ENCODE results near the gene CELSR3. TPM values are rescaled to one million over a fixed set of nuclear protein-coding genes. Genes with fewer than 3 reads are reported as not detected.

Gene CELSR3
- total RNA-seq, 3 donors from 2014 or later: 1.1 to 2.7 (median 2.3) TPM

DNA sequence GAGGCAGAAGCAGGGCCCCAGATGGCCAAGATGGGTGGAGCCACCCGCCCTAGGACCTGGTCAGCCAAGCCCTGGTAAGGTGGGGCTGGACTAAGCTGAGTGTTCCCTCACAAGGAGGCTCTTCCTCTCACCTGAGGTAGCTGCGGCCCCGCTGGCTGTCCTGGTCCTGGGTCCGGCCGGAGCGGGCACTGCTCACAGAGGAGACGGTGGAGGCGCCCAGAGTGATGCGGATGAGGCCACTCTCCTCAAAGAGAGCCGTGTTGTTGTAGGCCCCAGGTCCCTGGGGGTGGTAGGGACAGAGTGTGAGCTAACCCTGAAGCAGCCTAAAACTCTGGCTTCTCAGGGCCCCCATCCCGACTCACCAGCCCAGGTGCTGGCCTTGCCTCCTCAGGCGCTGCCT, 20.1 kb downstream of the CELSR3 start:
- no peaks in the 10 kb centered on the region for H3K4me1 ChIP-seq (ENCODE audit: low read depth)
- no peaks in the 10 kb centered on the region for H3K9me3 ChIP-seq
- TF ChIP-seq, protein P1, sequence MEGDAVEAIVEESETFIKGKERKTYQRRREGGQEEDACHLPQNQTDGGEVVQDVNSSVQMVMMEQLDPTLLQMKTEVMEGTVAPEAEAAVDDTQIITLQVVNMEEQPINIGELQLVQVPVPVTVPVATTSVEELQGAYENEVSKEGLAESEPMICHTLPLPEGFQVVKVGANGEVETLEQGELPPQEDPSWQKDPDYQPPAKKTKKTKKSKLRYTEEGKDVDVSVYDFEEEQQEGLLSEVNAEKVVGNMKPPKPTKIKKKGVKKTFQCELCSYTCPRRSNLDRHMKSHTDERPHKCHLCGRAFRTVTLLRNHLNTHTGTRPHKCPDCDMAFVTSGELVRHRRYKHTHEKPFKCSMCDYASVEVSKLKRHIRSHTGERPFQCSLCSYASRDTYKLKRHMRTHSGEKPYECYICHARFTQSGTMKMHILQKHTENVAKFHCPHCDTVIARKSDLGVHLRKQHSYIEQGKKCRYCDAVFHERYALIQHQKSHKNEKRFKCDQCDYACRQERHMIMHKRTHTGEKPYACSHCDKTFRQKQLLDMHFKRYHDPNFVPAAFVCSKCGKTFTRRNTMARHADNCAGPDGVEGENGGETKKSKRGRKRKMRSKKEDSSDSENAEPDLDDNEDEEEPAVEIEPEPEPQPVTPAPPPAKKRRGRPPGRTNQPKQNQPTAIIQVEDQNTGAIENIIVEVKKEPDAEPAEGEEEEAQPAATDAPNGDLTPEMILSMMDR (IDR thresholded peaks at IDR 0.05): no peak
- no peaks in the 10 kb centered on the region for H3K36me3 ChIP-seq (ENCODE audit: low read depth)
- ATAC-seq (no peak), DNase-seq (no peak)
- H3K4me3 ChIP-seq: no peak overlapping the region
- intact Hi-C loops (cut with DNase I, micrococcal nuclease): no loop called here

DNA sequence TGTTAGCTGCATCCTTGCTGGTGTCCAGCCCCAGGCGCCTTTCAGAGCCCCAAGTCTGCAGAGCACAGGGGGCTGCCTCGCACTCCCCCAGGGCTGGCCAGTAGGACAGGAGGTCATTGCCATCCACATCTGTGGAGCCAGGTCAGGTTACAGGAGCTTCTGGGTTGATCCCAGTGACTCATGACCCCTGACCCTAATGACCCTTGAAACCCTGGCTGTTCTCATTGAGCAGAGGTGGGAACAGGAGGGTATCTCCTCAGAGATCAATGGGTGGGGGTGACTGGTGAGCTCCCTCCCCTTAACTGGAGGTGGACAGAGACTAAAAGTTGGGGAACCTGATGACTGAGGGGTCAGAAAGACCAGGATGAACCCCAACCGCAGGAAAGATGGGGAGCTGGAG, 21.3 kb downstream of the CELSR3 start:
- no peaks in the 10 kb centered on the region for H3K9me3 ChIP-seq
- H3K36me3 ChIP-seq (ENCODE audit: low read depth): no peaks in the 10 kb centered on the region
- TF ChIP-seq, protein P1 (IDR thresholded peaks at IDR 0.05): no peak
- no peak overlapping the region for H3K4me3 ChIP-seq
- peaks cover 3% of the 10 kb centered on the region for H3K4me1 ChIP-seq (ENCODE audit: low read depth)
- ATAC-seq (no peak), DNase-seq (no peak)
- intact Hi-C loops (cut with DNase I, micrococcal nuclease): no loop called here

DNA sequence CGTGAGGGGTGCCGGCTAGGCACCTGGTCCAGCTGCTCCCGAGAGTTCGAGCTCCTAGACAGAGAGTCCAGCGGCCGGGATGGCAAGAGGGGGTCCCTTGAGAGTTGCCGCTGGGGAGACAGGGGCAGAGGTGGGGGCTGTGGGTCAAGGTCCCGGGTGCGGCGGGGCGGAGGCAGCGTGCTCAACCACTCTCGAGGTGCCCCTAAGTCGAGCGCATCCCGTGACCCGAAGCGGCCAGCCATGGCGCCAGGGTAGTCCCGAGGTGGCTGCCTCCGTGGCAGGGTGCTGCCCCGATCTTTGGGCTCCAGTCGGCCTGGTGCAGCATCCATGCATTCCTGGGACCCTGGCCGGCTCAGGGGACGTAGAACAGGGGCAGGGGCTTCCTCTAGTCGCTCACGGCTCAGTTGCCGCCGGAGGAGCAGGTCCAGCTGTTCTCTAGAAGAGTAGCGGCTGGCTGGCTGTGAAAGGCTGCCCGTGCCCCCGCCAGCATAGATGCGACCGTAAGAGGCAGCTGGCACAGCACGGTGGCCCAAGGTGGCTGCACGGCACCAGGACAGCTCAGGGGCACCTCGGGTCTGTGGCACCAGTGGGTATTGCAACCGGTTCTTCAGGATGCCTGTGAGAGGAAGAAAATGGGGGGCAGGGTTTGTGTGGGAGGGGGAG, 22.6 kb downstream of the CELSR3 start:
- H3K9me3 ChIP-seq: no peaks in the 10 kb centered on the region
- no peaks in the 10 kb centered on the region for H3K36me3 ChIP-seq (ENCODE audit: low read depth)
- intact Hi-C loops (cut with DNase I, micrococcal nuclease): no loop called here
- ATAC-seq (no peak), DNase-seq (no peak)
- H3K4me3 ChIP-seq: no peak overlapping the region
- peaks cover 7% of the 10 kb centered on the region for H3K4me1 ChIP-seq (ENCODE audit: low read depth)
- TF ChIP-seq, protein P1 (IDR thresholded peaks at IDR 0.05): no peak

DNA sequence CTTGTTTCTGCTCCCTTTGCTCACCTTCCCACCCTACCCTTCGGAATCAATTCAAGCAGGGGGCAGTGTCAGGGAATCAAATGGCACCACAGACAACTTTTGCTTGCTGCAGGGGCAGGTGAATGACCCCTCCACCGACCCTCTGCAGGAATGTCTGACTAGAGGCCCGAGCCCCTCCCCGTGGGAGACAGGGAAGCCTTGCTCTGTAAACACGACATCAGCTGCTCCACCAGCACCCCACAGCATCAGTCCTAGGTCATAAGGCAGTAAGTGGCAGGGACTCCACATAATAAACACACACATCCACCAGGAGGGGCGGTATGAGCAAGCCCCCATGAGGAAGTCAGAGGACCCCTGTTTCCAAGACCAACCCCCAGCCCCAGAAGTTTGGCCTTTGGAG, 25.4 kb downstream of the CELSR3 start:
- intact Hi-C loops (cut with DNase I, micrococcal nuclease): no loop called here
- no peaks in the 10 kb centered on the region for H3K9me3 ChIP-seq
- DNase-seq (no peak), ATAC-seq (no peak)
- TF ChIP-seq, protein P1 (IDR thresholded peaks at IDR 0.05): no peak
- no peaks in the 10 kb centered on the region for H3K36me3 ChIP-seq (ENCODE audit: low read depth)
- H3K4me3 ChIP-seq: no peak overlapping the region
- H3K4me1 ChIP-seq (ENCODE audit: low read depth): peaks cover 19% of the 10 kb centered on the region

DNA sequence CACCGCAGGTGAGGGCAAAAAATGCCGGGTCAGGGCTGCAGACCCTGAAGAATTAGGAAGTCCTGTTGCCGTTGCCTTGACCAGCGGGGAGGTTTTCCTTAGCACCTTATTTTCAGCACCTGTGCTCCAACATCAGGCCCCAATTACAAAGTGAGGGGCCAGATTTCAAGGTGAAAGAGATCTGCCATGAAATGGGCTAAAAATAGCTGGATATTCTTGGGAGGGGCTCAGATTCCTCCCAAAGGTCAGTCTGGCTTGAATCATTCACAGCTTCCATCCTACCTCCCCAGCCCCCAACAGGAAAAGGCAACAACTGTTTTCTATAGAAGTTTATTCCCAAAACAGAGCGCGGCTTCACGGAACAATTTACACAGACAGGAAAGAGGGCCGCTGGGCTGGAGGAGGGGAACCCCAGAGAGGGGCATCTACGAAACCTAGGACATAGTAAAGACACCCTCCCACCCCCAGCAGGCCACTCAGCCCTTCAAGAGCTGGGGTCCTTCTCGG, 26.5 kb downstream of the CELSR3 start:
- Histone ChIP-seq H3K4me3 (peak overlapping the region; percentile 96), H3K4me1 (ENCODE audit: low read depth) (peaks cover 19% of the 10 kb centered on the region), H3K9me3 (no peaks in the 10 kb centered on the region), H3K36me3 (ENCODE audit: low read depth) (no peaks in the 10 kb centered on the region)
- intact Hi-C loops (cut with DNase I, micrococcal nuclease): no loop called here
- TF ChIP-seq, protein P1 (IDR thresholded peaks at IDR 0.05): no peak
- DNase-seq (no peak), ATAC-seq (no peak)

Measured in mucosa of descending colon (tissue), 3 donors.